GM12878 (cell line): ENCODE measurements around the gene ANAPC7.
A peak's percentile ranks its signal among the peaks of the same experiment; 100 is the strongest.

Source experiments
- CEBPB ChIP-seq, 2 experiments: fragments of 150-350 bp in 1 of 2; IDR thresholded peaks; 2 replicates each; pipeline ENCODE4 v1.6.1; 2012 to 2014; ENCODE audit warnings: low read depth in 2 of 2, low read length in 2 of 2, borderline replicate concordance in 1 of 2, inconsistent platforms in 1 of 2
- CREB1 ChIP-seq: IDR thresholded peaks from 2 replicates; pipeline ENCODE4 v1.6.1; 2012; ENCODE audit warnings: low read depth, mild to moderate bottlenecking, inconsistent platforms
- POLR2A ChIP-seq: IDR thresholded peaks from 2 replicates; pipeline ENCODE4 v1.6.1; 2011; ENCODE audit warnings: low read depth, mild to moderate bottlenecking, low read length
- RAD21 ChIP-seq: IDR thresholded peaks from 2 replicates; pipeline ENCODE4 v1.6.1; 2011; ENCODE audit warnings: mild to moderate bottlenecking, low read depth, low read length, moderate library complexity; ENCODE audit not compliant: insufficient read depth
- REST ChIP-seq: IDR thresholded peaks from 2 replicates; pipeline ENCODE4 v1.6.1; 2012; ENCODE audit warnings: mild to moderate bottlenecking, low read depth, low read length
- TF ChIP-seq, protein P1 (sequence below), 3 experiments: IDR thresholded peaks in 2 of 3; conservative IDR thresholded peaks in 1 of 3; 2 replicates each; pipeline ENCODE4 v1.5.1; 2011; ENCODE audit warnings: low read depth in 3 of 3, low read length in 3 of 3, mild to moderate bottlenecking in 3 of 3, control low read depth in 2 of 3, moderate library complexity in 2 of 3, inconsistent platforms in 1 of 3, mixed read lengths in 1 of 3; ENCODE audit not compliant: control insufficient read depth in 2 of 3, insufficient read depth in 1 of 3; ENCODE audit errors: extremely low read depth in 1 of 3
- TF ChIP-seq, protein P2 (sequence below): fragments of 450-650 bp; IDR thresholded peaks from 2 replicates; pipeline ENCODE4 v1.6.1; 2014; ENCODE audit warnings: mild to moderate bottlenecking

GRCh38 chr12:110449799-110450497, 46.4 kb upstream of the ANAPC7 start, which contains the start of gene ARPC3:
- TF ChIP-seq, protein P1, sequence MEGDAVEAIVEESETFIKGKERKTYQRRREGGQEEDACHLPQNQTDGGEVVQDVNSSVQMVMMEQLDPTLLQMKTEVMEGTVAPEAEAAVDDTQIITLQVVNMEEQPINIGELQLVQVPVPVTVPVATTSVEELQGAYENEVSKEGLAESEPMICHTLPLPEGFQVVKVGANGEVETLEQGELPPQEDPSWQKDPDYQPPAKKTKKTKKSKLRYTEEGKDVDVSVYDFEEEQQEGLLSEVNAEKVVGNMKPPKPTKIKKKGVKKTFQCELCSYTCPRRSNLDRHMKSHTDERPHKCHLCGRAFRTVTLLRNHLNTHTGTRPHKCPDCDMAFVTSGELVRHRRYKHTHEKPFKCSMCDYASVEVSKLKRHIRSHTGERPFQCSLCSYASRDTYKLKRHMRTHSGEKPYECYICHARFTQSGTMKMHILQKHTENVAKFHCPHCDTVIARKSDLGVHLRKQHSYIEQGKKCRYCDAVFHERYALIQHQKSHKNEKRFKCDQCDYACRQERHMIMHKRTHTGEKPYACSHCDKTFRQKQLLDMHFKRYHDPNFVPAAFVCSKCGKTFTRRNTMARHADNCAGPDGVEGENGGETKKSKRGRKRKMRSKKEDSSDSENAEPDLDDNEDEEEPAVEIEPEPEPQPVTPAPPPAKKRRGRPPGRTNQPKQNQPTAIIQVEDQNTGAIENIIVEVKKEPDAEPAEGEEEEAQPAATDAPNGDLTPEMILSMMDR (IDR thresholded peaks at IDR 0.05 in 2 of 3, conservative IDR thresholded peaks at IDR 0.05 in 1 of 3; ENCODE audit: control insufficient read depth in 2 of 3, extremely low read depth in 1 of 3, insufficient read depth in 1 of 3, low read depth in 3 of 3, low read length in 3 of 3), result peak; percentile 92 to 99 (median 94)
- TF ChIP-seq POLR2A (peak; percentile 90), CREB1 (peak; percentile 78), REST (no peak), RAD21 (peak; percentile 93), CEBPB (IDR thresholded peaks at IDR 0.05; ENCODE audit: borderline replicate concordance in 1 of 2, low read depth in 2 of 2, low read length in 2 of 2) (no peak)
- TF ChIP-seq, protein P2, sequence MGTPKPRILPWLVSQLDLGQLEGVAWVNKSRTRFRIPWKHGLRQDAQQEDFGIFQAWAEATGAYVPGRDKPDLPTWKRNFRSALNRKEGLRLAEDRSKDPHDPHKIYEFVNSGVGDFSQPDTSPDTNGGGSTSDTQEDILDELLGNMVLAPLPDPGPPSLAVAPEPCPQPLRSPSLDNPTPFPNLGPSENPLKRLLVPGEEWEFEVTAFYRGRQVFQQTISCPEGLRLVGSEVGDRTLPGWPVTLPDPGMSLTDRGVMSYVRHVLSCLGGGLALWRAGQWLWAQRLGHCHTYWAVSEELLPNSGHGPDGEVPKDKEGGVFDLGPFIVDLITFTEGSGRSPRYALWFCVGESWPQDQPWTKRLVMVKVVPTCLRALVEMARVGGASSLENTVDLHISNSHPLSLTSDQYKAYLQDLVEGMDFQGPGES, result no peak
